K562 (cell line): ENCODE results near the gene COL10A1. TPM values are rescaled to one million over a fixed set of nuclear protein-coding genes. Genes with fewer than 3 reads are reported as not detected.
A peak's percentile ranks its signal among the peaks of the same experiment; 100 is the strongest.

Experiments
- ATAC-seq: fragments of 200-7000 bp; cut with Tn5 transposase; 3 replicates; pipeline ENCODE4 v1.9.1; 2020; ENCODE audit warnings: moderate library complexity
- BruUV-seq: library from RNA; stranded (reverse); fragments of 400-500 nt; replicated peaks from 2 replicates; lab custom pipeline; 2021; lab: Mats Ljungman, UMichigan
- CTCF ChIA-PET: fragments of 300-600 bp; formaldehyde crosslinking; extraction: SDS; loops from one replicate; lab custom pipeline; 2021; ENCODE audit warnings: low intra/inter-chr PET ratio; lab: Yijun Ruan, JAX
- POLR2A ChIA-PET: fragments of 300-600, 350-650 bp; sonication (Branson Sonifier 250); formaldehyde crosslinking; extraction: SDS; loops from one replicate; lab custom pipeline; 2021; ENCODE audit warnings: antibody characterized with exemption, inconsistent platforms; lab: Yijun Ruan, JAX
- DNase-seq, 4 experiments: peaks; one replicate each; pipeline versions ENCODE4 v3.0.0 to v3.0.0-alpha.2; 2011 to 2018; ENCODE audit warnings: low spot score in 3 of 4, mixed read lengths in 3 of 4; ENCODE audit errors: extremely low read depth in 1 of 4
- FAIRE-seq: peaks from 2 replicates; lab custom pipeline; 2011; peaks lifted over from hg19 to GRCh38; lab: Jason Lieb, UNC
- H2AFZ ChIP-seq: 2 replicates; pipeline ENCODE4 v1.6.0; 2011; ENCODE audit warnings: low read depth, low read length, control low read depth, inconsistent platforms
- H3K27ac ChIP-seq: fragments of 200-600 bp; 3 replicates; pipeline ENCODE4 v1.8.0; 2011; ENCODE audit warnings: low read depth, mild to moderate bottlenecking, control low read depth, inconsistent platforms, low read length, moderate library complexity, mixed read lengths; ENCODE audit errors: extremely low read depth
- H3K27me3 ChIP-seq, 2 experiments: fragments of 300-600 bp in 1 of 2; 2 replicates in 1 of 2; 3 replicates in 1 of 2; pipeline versions ENCODE4 v1.6.0 to v1.8.0; 2011; ENCODE audit warnings: inconsistent platforms in 2 of 2, low read length in 2 of 2, mild to moderate bottlenecking in 1 of 2, mixed read lengths in 1 of 2, moderate library complexity in 1 of 2; ENCODE audit not compliant: control insufficient read depth in 2 of 2, insufficient read depth in 2 of 2
- H3K36me3 ChIP-seq: fragments of 300-600 bp; 3 replicates; pipeline ENCODE4 v1.8.0; 2011; ENCODE audit warnings: mild to moderate bottlenecking, low read length, inconsistent platforms; ENCODE audit not compliant: control insufficient read depth, insufficient read depth
- H3K4me1 ChIP-seq, 2 experiments: fragments of 200-600 bp in 1 of 2; replicated peaks in 1 of 2; 2 replicates in 1 of 2; 3 replicates in 1 of 2; pipeline versions ENCODE4 v1.5.1 to v1.8.0; 2011; ENCODE audit warnings: inconsistent platforms in 2 of 2, low read length in 2 of 2, mild to moderate bottlenecking in 1 of 2, mixed read lengths in 1 of 2, moderate library complexity in 1 of 2; ENCODE audit not compliant: control insufficient read depth in 2 of 2, insufficient read depth in 2 of 2
- H3K4me2 ChIP-seq: 2 replicates; pipeline ENCODE4 v1.6.1; 2011; ENCODE audit warnings: low read length, control low read depth, inconsistent platforms, mixed read lengths; ENCODE audit not compliant: insufficient read depth
- H3K4me3 ChIP-seq: fragments of 200-600 bp; sonication (generic), shearing (Covaris generic); 2 replicates; pipeline ENCODE4 v1.5.1; 2016; ENCODE audit warnings: control low read depth, inconsistent platforms
- H3K79me2 ChIP-seq: fragments of 200-600 bp; 3 replicates; pipeline ENCODE4 v1.8.0; 2011; ENCODE audit warnings: low read length, inconsistent platforms; ENCODE audit not compliant: control insufficient read depth, insufficient read depth
- H3K9ac ChIP-seq, 2 experiments: 2 replicates each; pipeline versions ENCODE4 v1.6.0 to v1.6.1; 2011; ENCODE audit warnings: low read depth in 2 of 2, low read length in 2 of 2, control low read depth in 1 of 2, inconsistent platforms in 1 of 2, mild to moderate bottlenecking in 1 of 2, mixed read lengths in 1 of 2; ENCODE audit not compliant: insufficient read depth in 1 of 2
- H3K9me1 ChIP-seq: one replicate; pipeline ENCODE4 v1.6.0; 2011; ENCODE audit warnings: inconsistent platforms, mild to moderate bottlenecking, low read length, moderate library complexity; ENCODE audit not compliant: control insufficient read depth, insufficient read depth
- H3K9me3 ChIP-seq: replicated peaks from 2 replicates; pipeline ENCODE4 v1.5.1; 2011; ENCODE audit warnings: low read depth, low read length, inconsistent platforms; ENCODE audit not compliant: control insufficient read depth, insufficient read depth
- H4K20me1 ChIP-seq: replicated peaks from 2 replicates; pipeline ENCODE4 v1.6.1; 2011; ENCODE audit warnings: low read length, inconsistent platforms, mixed read lengths; ENCODE audit not compliant: control insufficient read depth, insufficient read depth
- BCOR ChIP-seq: fragments of 450-650 bp; IDR thresholded peaks from 2 replicates; pipeline ENCODE4 v1.6.1; 2016
- MTA2 ChIP-seq: fragments of 450-650 bp; IDR thresholded peaks from 2 replicates; pipeline ENCODE4 v1.6.1; 2016; ENCODE audit warnings: low read depth
- RBM25 ChIP-seq: fragments of 200-400 bp; formaldehyde crosslinking; IDR thresholded peaks from 2 replicates; pipeline ENCODE4 v1.6.1; 2018; ENCODE audit warnings: low read length, low read depth, moderate library complexity; ENCODE audit not compliant: severe bottlenecking
- WGBS: fragments of 100-300 bp; shearing (Covaris generic); methylation state at CpG from one replicate; pipeline ENCODE4 v1.1.6; 2016; ENCODE audit warnings: low coverage, mixed read lengths; ENCODE audit not compliant: insufficient coverage; ENCODE audit errors: missing lambda C conversion rate; 5-methylcytosine and 5-hydroxymethylcytosine counted together
- in situ Hi-C: fragments of 300-500 bp; cut with MboI; formaldehyde crosslinking; loops from 4 replicates; pipeline ENCODE4 v1.15.0; 2018; ENCODE audit warnings: inconsistent platforms, mixed read lengths
- intact Hi-C: fragments of 100-400 bp; cut with micrococcal nuclease; formaldehyde crosslinking; loops from 2 replicates; pipeline ENCODE4 v1.14.2; 2022
- polyA plus RNA-seq, 8 experiments: library from polyadenylated mRNA; depleted of rRNA in 4 of 8; stranded (reverse) in 5 of 8; unstranded in 3 of 8; fragments of >200 nt; fragmentation: Nextera tagmentation in 2 of 8; fragmentation: Illumina TruSeq in 1 of 8; extraction: Ambion mirVana in 2 of 8; extraction: Trizol in 1 of 8; gene quantifications; 2 replicates each; pipeline versions ENCODE4 v1.2.1 to v1.2.3, GENCODE V29; 2011 to 2014; ENCODE audit warnings: inconsistent platforms in 1 of 8, missing spikeins in 1 of 8
- total RNA-seq, 7 experiments: library from RNA; depleted of rRNA in 6 of 7; stranded (reverse); fragments of >200 nt in 6 of 7; fragmentation: Illumina TruSeq in 2 of 7; extraction: Trizol in 2 of 7; gene quantifications; 2 replicates each; pipeline versions ENCODE4 v1.2.1 to v1.2.3, GENCODE V29; 2011 to 2021; ENCODE audit warnings: low replicate concordance in 1 of 7
- TF ChIP-seq, protein P1 (sequence below): sonication (generic); formaldehyde crosslinking; IDR thresholded peaks from 2 replicates; pipeline ENCODE4 v1.4.0; 2020; ENCODE audit warnings: mild to moderate bottlenecking, missing genetic modification reagents

Gene COL10A1
- total and polyA plus RNA-seq, 9 of the 15 experiments (the other 6 are each of a cell fraction or from before 2014, with no cell fraction given): 0.06 to 0.08 TPM; not detected in 7

- Histone ChIP-seq H2AFZ (peak overlapping the region; percentile 99; the same call in 1 of the 2 replicates), H3K9me3 (peaks cover under 1% of the 10 kb centered on the region; the same call in 1 of the 2 replicates), H3K4me3 (peak overlapping the region; percentile 88), H3K36me3 (no peaks in the 10 kb centered on the region), H3K4me1 (peaks cover 4 to 7% of the 10 kb centered on the region in 2 experiments; a peak in 3 of 5 replicates), H3K79me2 (peaks cover 11% of the 10 kb centered on the region), H3K4me2 (peak overlapping the region; percentile 89), H3K27ac (no peak overlapping the region), H3K9me1 (no peaks in the 10 kb centered on the region), H3K27me3 (no peaks in the 10 kb centered on the region), H3K9ac (peak overlapping the region in 1 of 2 experiments; percentile 84; a peak in 2 of 4 replicates), H4K20me1 (no peaks in the 10 kb centered on the region)
- ChIA-PET POLR2A (interaction anchor here (0.7 kb wide), 1 partner anchor 685 kb away, joined by 6 read pairs; no protein-coding TSS in a partner anchor), CTCF (interaction anchor here (1.2 kb wide), 1 partner anchor 91 kb away, joined by 4 read pairs; no protein-coding TSS in a partner anchor)
- FAIRE-seq (peak; percentile 52), DNase-seq (no peak), ATAC-seq (no peak)
- in situ Hi-C loops: no loop called here
- BruUV-seq: no TSS peak
- 63% methylated on average over 2 of the region's 2 CpGs for WGBS
- TF ChIP-seq RBM25 (peak; percentile 87), BCOR (peak; percentile 70; the same call in 1 of the 2 replicates), MTA2 (no peak)
- TF ChIP-seq, protein P1, sequence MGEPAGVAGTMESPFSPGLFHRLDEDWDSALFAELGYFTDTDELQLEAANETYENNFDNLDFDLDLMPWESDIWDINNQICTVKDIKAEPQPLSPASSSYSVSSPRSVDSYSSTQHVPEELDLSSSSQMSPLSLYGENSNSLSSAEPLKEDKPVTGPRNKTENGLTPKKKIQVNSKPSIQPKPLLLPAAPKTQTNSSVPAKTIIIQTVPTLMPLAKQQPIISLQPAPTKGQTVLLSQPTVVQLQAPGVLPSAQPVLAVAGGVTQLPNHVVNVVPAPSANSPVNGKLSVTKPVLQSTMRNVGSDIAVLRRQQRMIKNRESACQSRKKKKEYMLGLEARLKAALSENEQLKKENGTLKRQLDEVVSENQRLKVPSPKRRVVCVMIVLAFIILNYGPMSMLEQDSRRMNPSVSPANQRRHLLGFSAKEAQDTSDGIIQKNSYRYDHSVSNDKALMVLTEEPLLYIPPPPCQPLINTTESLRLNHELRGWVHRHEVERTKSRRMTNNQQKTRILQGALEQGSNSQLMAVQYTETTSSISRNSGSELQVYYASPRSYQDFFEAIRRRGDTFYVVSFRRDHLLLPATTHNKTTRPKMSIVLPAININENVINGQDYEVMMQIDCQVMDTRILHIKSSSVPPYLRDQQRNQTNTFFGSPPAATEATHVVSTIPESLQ (CRISPR knock-in tag): no peak
- intact Hi-C loops: no loop called here
Measured at GRCh38 chr6:116101790-116102189, 24.1 kb downstream of the COL10A1 start.
